ENCODE measurements around the gene NEUROD2. TPM values are rescaled to one million over a fixed set of nuclear protein-coding genes. Genes with fewer than 3 reads are reported as not detected.

Gene NEUROD2
- total and polyA plus RNA-seq, 2 of the 13 experiments (the other 11 are each of a cell fraction or from before 2014, with no cell fraction given) = not detected

DNA sequence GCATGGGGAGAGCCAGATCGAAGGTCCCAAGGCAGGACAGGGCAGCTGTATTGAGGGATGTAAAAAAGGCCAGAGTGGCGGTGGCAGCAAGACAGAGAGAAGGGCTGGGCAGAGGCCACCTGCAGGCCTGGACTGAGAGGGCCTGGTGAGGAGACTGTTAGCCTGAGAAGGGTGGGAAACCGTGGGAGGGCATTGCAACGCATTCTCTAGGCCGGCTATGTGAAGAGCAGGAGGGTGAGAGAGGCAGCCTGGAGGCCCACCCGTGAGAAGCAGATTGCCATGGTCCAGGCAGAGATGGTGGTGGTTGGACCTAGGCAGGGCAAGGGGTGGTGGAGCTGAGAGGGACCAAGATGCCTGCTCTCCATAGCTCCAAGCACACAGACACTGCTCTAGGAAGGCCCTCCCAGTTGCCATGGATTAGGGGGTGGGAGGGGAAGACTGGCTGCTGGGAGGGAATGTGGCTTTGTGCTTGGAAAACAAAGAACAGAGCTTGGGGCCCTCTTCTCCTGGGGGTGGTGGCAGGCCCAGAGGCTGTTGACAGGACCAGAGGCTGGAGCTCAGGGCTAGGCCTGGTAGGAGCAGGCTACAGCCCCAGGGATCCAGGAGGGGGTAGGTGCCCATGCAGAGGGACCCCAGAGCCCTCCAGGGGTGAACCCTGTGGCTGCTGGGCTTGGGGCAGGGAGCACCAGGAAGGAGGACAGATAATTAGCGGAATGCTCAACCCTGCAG, 45.0 kb upstream of the NEUROD2 start (continued):
- TF ChIP-seq ZNF768 (CRISPR knock-in tag; IDR thresholded peaks at IDR 0.05) (no peak), SMARCE1 (IDR thresholded peaks at IDR 0.05; ENCODE audit: borderline replicate concordance) (no peak), REPIN1 (CRISPR knock-in tag; IDR thresholded peaks at IDR 0.05; ENCODE audit: borderline replicate concordance, low read depth) (no peak), ZNF138 (CRISPR knock-in tag; IDR thresholded peaks at IDR 0.05; ENCODE audit: low read depth) (0 out of 2 replicates have a peak, but pooled peaks have one; percentile 36), SRSF4 (IDR thresholded peaks at IDR 0.05; ENCODE audit: low read depth, low read length, poor library complexity, severe bottlenecking) (no peak), MXD4 (CRISPR knock-in tag; IDR thresholded peaks at IDR 0.05) (peak; percentile 33; the same call in 1 of the 2 replicates), KDM3A (CRISPR knock-in tag; IDR thresholded peaks at IDR 0.05; ENCODE audit: low read depth) (peak; percentile 34; the same call in 1 of the 2 replicates), ZNF660 (CRISPR knock-in tag; IDR thresholded peaks at IDR 0.05; ENCODE audit: borderline replicate concordance, low read depth) (no peak), TBX2 (CRISPR knock-in tag; IDR thresholded peaks at IDR 0.05; ENCODE audit: borderline replicate concordance) (peak; percentile 53; the same call in 1 of the 2 replicates), ZNF788 (CRISPR knock-in tag; IDR thresholded peaks at IDR 0.05; ENCODE audit: borderline replicate concordance) (peak; percentile 50; the same call in 1 of the 2 replicates), GATAD1 (CRISPR knock-in tag; IDR thresholded peaks at IDR 0.05) (no peak), SP5 (CRISPR knock-in tag; IDR thresholded peaks at IDR 0.05; ENCODE audit: borderline replicate concordance, low read depth) (peak; percentile 88), NR2F6 (IDR thresholded peaks at IDR 0.05) (no peak), NR2F6 (CRISPR knock-in tag; IDR thresholded peaks at IDR 0.05) (peak; percentile 14; the same call in 1 of the 2 replicates), NCOA5 (CRISPR knock-in tag; IDR thresholded peaks at IDR 0.05) (no peak), ZNF446 (CRISPR knock-in tag; IDR thresholded peaks at IDR 0.05) (no peak), ZNF746 (CRISPR knock-in tag; IDR thresholded peaks at IDR 0.05) (no peak), ELF1 (CRISPR knock-in tag; IDR thresholded peaks at IDR 0.05) (no peak), HNRNPL (IDR thresholded peaks at IDR 0.05; ENCODE audit: low read depth, low read length) (no peak; the same call in 1 of the 2 replicates), ZFP90 (CRISPR knock-in tag; IDR thresholded peaks at IDR 0.05; ENCODE audit: borderline replicate concordance) (0 out of 2 replicates have a peak, but pooled peaks have one; percentile 58), ISL2 (CRISPR knock-in tag; IDR thresholded peaks at IDR 0.05) (no peak), ZNF747 (CRISPR knock-in tag; IDR thresholded peaks at IDR 0.05; ENCODE audit: borderline replicate concordance) (no peak), ZIK1 (CRISPR knock-in tag; IDR thresholded peaks at IDR 0.05; ENCODE audit: borderline replicate concordance, low read depth) (peak; percentile 59; the same call in 1 of the 2 replicates), SOX6 (IDR thresholded peaks at IDR 0.05) (no peak), SOX6 (CRISPR knock-in tag; IDR thresholded peaks at IDR 0.05) (peak; percentile 95), ZNF501 (CRISPR knock-in tag; IDR thresholded peaks at IDR 0.05) (no peak)
- TF ChIP-seq, protein P1, sequence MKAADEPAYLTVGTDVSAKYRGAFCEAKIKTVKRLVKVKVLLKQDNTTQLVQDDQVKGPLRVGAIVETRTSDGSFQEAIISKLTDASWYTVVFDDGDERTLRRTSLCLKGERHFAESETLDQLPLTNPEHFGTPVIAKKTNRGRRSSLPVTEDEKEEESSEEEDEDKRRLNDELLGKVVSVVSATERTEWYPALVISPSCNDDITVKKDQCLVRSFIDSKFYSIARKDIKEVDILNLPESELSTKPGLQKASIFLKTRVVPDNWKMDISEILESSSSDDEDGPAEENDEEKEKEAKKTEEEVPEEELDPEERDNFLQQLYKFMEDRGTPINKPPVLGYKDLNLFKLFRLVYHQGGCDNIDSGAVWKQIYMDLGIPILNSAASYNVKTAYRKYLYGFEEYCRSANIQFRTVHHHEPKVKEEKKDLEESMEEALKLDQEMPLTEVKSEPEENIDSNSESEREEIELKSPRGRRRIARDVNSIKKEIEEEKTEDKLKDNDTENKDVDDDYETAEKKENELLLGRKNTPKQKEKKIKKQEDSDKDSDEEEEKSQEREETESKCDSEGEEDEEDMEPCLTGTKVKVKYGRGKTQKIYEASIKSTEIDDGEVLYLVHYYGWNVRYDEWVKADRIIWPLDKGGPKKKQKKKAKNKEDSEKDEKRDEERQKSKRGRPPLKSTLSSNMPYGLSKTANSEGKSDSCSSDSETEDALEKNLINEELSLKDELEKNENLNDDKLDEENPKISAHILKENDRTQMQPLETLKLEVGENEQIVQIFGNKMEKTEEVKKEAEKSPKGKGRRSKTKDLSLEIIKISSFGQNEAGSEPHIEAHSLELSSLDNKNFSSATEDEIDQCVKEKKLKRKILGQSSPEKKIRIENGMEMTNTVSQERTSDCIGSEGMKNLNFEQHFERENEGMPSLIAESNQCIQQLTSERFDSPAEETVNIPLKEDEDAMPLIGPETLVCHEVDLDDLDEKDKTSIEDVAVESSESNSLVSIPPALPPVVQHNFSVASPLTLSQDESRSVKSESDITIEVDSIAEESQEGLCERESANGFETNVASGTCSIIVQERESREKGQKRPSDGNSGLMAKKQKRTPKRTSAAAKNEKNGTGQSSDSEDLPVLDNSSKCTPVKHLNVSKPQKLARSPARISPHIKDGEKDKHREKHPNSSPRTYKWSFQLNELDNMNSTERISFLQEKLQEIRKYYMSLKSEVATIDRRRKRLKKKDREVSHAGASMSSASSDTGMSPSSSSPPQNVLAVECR (CRISPR knock-in tag; IDR thresholded peaks at IDR 0.05; ENCODE audit: borderline replicate concordance) = peak; percentile 23; the same call in 1 of the 2 replicates
- TF ChIP-seq, protein P2, sequence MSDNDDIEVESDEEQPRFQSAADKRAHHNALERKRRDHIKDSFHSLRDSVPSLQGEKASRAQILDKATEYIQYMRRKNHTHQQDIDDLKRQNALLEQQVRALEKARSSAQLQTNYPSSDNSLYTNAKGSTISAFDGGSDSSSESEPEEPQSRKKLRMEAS (IDR thresholded peaks at IDR 0.05) = 0 out of 2 replicates have a peak, but pooled peaks have one; percentile 20

All from HepG2 (cell line).